Measurements from ENCODE around the gene RAMP1.

DNA sequence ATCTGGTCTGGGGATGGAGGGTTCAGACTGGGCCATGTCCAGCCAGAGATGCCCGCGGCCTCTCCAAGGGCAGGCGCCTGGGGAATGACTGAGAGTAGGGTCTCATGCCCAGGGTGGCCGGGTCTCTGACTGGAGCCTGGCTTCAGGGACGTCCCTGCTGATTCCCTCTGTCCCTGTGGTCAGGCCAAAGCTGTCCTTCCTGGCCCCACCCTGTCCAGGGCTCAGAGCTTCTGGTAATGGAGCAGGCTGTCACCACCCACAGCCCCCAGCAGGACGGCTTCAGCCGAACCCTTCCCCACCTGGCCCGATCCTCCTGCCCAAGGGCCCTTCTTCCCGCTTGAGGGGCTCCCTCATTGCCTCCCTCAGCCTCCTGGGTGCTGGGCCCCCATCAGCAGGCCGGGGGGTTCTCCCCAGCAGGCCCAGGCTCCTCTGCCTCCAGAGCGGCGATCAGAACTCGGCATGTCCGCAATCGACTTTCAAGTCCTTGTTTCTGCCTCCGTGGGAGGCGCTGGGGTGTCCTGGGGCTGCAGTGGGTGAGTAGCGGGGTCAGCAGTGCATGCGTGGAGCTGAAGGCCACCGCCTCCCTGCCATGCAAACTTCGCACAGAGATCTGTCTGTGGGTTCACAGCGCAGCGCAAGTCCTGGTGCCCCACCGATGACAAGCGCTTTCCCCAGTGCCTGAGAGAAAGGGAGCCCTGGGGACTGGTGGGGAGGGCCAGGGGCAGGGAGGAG lies 18.3 kb downstream of the RAMP1 start:
- TF ChIP-seq, protein P1, sequence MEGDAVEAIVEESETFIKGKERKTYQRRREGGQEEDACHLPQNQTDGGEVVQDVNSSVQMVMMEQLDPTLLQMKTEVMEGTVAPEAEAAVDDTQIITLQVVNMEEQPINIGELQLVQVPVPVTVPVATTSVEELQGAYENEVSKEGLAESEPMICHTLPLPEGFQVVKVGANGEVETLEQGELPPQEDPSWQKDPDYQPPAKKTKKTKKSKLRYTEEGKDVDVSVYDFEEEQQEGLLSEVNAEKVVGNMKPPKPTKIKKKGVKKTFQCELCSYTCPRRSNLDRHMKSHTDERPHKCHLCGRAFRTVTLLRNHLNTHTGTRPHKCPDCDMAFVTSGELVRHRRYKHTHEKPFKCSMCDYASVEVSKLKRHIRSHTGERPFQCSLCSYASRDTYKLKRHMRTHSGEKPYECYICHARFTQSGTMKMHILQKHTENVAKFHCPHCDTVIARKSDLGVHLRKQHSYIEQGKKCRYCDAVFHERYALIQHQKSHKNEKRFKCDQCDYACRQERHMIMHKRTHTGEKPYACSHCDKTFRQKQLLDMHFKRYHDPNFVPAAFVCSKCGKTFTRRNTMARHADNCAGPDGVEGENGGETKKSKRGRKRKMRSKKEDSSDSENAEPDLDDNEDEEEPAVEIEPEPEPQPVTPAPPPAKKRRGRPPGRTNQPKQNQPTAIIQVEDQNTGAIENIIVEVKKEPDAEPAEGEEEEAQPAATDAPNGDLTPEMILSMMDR (IDR thresholded peaks at IDR 0.05): no peak
- no peak for TF ChIP-seq POLR2A (IDR thresholded peaks at IDR 0.05)

Data from thyroid gland (tissue), 4 donors.